Kidney glomerular epithelial cell (primary cell): Measurements from ENCODE around the gene PAFAH2.

Experiments used
- DNase-seq: peaks from one replicate; lab custom pipeline; 2025; lab: John Stamatoyannopoulos, UW

PAFAH2 gene

DNA sequence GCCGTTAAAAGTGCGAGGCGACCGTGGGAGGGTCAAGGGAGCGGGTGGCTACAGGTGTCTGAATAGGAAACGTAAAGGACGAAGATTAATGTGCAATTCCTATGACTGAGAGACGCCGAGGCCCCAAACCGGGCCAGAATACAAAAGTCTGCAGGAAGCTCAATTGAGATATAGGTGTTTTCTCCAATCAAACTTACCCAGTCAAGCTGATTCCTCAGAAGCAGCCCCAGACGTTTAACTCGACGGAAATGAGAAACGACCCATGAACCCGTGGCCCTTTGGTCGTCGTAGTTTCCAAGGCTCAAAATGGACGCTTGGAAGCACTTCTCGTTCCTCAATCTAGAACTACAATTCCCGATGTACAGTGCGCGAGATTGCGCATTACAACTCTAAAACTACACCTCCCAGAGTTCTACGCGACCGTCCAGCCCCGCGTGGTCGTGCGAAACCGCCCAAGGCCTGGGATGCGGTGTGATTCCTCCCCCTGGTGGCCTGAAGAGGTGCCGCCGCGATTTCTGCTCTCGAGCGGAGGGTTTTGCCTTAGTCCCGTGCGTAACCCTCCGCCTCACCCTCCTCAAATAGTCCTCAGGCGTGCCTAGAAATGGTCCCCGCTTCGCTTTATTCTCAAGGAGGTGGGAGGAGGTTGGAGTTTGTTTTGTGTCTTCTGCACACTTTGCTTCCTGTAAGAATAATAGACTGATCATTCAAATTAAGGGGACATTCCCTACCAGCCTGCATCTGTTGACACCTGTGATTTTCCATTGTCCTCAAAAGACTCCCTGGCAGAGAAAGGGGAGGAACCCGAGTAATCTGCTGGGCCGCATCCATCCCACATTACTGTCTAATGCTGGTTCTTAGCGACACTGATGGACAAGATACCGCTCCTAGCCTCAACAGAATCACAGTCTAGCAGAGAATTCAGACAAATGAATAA, at the start of gene PAFAH2:
PAFAH2 (minus strand) TSS at position 236 of the 934 bp plus-strand sequence. CDS start 7,247 bp downstream, outside the sequence.
- peak; percentile 98 for DNase-seq

DNA sequence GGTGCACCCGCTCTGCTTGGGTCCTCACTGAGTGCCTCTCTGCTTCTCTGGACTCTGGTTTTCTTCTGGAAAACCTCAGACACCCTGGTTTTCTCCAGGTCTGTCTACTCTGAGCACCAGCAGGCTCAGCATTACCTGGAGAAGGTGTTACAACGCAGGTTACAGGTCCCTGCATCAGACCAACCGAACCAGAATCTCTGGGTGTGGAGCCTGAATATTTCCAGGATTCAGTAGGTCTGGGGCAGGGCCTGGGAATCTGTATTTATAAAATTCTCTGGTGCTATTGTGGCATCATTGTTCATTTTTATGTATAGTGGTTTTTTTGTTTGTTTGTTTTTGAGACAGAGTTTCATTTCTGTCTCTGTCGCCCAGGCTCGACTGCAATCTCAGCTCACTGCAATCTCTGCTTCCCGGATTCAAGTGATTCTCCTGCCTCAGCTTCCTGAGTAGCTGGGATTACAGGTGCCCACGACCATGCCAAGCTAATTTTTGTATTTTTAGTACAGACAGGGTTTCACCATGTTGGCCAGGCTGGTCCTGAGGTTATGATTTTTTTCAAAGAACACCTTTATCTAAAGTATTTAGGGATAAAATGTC, 49.5 kb upstream of the PAFAH2 start:
- no peak for DNase-seq

DNA sequence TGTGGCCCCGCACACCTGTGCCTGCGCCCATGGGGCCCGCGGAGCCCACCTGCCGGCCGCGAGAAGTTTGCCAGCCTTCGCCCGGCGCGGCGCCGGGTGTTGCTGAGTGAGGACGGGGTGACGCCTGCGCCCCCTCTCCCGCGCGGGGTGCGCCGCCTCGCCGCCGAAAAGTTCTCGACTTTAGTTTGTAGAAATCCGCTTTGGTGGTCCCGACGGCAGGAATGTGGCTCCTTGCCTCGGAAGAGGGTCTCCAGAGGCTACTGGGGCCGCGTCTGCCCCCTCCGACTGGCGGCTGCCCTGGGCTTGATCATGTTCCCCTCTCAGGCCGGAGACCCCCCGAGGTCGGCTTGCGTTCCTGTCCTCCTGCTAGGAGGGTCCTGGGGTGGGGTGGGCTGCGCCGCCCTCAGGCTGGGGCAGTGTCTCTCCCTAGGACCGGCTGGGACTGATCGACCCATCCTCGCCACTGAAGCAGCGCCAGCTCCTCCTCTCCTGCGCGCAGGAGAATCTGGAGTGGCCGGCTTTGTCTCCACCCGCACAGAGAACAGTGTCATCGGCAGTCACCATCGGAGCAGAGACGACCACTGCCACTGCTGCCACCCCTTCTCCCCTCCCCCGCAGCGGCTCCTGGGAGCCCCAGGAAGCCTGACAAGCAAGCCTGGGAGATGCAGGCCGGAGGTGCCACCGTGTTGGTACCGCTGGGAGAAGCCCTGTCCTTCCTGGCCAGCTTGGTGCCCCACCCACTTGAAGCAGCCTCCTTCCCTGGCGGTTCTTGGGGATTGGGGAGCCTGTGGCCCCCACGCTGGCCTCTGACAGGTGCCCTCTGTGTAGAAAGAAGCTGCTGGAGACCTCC, 48.6 kb upstream of the PAFAH2 start:
- DNase-seq = no peak

DNA sequence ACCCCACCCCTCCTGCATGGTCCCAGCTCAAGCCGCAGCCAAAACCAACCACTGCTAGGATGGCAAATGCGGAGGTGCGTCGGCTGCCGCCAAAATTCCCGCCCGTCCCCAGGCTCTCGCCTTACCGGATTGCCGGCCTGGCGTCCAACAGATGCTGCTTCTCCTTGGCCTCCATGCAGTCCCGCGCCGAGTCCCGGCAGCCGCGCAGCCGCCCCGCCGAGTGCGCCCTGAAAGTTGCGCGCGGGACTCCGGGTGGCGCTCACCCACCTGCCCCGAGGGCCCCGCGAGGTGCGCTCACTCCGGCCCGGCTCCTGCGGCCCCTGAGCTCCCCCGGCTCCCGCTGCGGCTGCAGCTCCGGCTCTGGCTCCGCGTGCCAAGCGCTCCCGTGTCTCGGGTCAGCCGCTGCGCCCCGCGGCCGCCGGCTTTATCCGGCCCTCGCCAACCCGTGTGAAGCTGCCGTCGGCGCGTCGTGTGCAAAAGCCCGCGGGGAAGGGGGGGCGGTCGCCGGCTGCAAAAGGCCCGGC, 47.9 kb upstream of the PAFAH2 start, which contains the start of gene SLC30A2:
SLC30A2 (minus strand) TSS at position 397 of the 524 bp plus-strand sequence; CDS start at position 175, 222 bp downstream.
- DNase-seq = no peak

DNA sequence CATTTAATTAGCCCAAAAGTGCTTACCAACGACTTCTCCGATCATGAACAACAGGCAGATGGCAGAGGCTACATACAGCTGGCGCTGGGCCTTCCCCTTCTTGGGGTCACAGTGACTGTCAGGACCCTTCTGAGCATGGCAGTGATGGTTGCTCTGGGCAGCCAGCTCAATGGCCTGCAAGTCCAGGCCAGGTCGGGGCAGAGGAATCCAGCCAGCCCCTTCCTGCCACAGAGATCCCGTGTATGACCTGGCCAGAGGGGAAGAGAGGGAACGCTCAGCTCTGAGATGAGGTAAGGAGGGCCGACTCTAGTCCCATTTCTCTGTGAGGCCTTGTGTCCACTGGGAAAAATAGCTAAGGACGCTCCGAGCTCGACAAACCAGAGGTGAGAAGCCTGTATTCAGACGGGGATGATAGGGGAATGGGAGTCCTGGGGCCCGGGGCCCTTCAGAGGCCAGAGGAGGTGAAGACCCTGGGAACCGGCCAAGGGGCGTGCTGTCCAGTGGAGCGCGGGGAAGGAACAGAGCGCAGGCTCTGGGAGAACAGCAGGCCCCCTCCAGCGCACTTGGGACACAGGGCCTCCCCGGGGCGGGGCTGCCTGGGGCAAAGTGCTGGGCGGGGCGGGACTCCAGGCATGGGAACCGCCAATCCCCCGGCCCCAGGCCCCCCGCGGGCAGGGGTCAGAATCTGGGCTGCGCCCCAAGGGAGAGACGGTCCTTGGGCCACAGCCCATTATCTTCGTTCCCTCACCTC, 47.3 kb upstream of the PAFAH2 start:
- no peak for DNase-seq

DNA sequence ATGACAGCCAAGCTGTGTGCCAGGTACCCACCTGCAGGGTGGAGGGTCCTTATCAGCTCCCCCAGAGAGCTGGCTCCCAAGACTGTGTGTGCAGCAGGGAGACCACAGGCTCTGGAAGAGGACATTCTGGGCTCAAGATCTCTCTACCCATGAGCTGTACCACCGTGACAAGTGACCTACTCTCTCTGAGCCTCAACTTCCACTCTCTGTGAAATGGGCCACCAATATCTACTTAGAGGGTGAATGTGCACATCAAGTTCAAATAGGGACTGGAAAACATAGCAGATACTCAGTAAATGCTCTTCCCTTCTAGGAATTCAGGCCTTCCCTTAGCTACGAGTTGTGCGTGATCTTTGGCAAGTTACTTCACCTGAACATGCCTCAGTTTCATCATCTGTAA, 46.6 kb upstream of the PAFAH2 start:
- DNase-seq = no peak

DNA sequence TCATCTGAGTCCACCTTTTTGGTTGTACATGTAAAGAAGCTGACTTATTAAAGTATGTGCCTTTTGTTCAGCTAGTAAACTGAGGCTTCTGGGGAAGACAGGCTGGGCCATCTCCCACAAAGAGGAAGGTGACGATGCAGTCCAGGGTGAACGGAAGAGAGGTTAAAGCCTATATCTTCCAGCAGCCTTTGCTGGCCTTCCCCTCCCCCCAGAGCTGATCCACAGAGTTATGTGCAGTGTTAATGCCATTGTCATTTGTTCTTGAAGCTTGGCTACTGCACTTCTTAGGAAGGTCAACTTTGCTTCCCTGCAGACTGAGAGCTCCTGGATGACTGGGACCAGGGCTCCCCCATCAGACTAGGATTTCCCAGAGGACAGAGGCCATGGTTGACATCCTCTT, 45.9 kb upstream of the PAFAH2 start:
- no peak for DNase-seq

DNA sequence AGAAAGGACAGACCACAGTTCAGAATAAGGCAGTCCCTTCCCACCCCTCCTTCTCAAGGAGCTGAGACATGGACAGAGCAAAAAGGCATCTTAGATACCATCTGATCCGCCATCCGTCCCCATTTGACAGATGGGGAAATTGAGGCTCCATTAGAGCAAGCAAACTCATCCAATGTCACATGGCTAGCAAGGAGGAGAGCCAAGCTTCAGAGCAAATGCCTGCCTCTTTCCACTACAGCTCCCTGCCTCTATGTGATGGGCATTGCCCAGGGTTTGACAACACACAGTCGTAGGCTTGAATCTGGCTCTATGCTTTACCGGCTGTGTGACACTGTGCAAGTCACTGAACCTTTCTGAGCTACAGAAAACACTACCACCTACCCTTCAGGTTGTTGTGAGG, 44.1 kb upstream of the PAFAH2 start:
- DNase-seq = no peak

DNA sequence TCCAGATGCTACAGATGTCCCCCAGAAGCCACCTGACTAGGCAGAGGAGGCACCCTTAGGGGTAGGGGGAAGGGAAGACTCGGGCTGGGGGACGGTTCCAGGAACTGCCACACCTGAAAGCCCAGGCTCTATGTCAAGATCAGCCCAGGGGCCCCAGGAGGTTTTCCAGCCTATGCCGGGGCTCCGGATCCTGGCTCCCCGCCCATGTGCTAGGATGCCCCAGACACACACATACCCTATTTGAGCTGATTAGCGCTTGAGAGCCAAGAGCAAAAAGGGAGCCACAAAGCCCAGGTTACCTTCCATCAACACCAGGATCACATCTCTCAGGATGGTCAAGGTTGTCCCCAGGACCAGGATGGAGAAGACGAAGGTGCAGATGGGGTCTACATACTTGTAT, 43.5 kb upstream of the PAFAH2 start:
- DNase-seq = no peak

DNA sequence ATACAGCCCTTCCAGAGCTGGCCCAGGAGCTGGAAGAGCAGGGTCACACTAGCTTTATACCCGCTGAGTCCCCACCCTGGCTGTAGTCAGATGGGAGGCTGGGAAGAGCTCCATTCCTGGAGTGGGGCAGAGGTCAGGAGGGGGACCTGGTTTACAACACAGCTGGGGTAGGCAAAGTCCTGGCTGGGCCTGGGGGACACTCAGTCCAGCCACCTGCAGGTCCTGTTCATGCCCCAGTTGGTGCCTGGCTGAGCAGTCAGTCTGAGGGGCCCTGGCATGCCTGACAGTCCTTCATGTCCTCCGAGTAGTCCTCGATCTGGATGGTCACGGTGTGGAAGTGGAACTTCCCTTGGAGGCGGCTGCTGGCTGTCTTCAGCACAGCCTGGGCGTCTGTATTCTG, 41.0 kb upstream of the PAFAH2 start:
- no peak for DNase-seq

DNA sequence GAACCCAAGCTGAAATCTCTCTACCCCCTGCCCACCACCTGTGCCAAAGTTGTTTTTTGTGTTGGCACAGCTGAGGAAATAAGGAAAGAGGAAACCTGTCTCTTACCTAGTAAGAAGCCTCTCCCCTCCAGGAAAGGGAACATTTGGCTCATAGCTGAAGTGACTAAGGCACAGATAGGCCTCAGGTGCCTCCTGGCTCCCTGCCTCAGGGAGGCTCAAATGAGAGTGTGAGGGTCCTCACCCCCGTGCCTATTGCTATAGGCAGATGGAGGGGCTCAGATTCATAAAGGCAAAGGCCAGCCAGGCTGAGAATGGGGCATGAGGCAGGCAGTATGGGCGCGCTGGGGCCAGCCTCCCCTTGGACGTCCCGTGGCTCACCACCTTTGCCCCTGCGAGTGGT, 40.6 kb upstream of the PAFAH2 start:
- DNase-seq = no peak

DNA sequence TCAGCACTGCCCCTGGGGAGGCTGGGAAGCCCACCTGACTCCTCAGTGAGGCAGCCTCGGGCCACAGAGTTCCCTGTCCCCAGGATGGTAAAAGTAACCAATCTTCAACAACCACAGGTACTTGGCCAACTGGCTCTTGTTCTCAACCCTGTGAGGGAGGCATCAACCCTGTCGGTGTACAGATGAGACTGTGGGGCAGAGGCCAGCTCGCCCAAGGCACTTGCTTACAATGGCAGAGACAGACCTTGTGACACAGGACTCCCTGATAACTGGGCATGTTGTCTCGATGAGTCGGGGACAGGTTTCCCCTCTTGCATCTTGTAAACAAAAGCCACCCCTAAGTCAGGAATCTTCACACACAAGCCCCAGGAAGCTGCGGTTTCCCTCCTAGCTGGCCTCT, 40.0 kb upstream of the PAFAH2 start:
- no peak for DNase-seq

DNA sequence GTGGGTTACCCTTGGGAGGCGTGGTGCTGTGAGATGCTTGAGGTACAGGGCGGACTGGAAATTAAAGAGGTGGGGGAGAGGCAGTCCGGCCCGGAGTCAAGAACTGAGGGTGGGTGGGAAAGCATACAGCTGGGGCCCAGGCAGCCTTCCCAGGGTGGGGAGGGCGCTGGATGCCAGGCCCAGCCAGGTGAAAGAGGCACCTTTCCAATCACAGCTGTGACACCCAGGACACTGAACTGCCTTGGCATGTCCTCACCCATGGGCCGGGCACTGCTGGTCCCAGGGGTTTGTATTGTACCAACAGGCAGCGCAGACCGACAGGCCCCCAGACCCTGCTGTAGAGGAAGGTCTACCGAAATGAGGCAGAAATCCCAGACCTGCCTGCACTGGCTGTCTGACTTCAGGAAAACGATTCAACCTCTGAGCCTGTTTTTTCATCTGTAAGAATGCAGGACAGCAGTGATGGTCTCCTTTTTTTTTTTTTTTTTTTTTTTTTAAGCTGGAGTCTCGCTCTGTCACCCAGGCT, 39.0 kb upstream of the PAFAH2 start:
- DNase-seq = no peak

DNA sequence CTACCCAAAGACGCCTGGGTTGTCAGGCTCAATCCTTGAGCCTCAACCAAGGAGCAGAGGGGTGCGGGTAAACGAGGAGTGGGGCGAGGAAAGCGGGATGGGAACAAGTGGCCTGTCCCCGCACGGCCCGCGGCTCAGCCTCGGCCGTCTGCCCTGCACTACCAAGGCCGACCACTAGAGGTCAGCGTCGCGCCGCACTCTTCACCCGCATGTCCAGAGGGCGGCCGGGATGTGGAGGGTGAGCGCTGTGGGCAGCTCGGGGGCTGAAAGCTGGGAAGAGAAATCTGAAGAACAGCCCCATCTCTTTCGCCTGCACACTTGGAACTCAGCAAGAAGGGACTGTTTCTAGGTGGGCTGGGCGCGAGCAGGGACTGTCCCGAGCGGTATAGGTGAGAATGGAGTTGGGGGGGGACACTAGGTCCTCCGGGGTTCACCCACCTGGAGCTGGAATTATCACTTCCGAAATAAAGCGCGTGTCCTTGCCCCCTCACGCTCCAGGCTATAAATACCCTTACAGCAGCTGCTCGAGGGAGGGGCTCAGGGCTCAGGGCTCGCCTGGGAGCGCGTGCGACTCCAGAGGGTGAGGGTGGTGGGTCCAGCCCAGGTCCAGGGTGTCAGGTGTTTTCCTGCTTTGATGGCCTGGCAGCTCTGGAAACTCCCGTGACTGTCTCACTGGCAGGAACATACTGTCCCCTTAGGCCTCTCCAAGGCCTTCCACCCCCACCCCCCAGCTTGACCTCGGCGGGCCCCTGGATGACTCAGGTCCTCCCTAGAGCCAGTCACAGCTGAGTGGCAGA, 38.3 kb upstream of the PAFAH2 start:
- DNase-seq = peak; percentile 69

DNA sequence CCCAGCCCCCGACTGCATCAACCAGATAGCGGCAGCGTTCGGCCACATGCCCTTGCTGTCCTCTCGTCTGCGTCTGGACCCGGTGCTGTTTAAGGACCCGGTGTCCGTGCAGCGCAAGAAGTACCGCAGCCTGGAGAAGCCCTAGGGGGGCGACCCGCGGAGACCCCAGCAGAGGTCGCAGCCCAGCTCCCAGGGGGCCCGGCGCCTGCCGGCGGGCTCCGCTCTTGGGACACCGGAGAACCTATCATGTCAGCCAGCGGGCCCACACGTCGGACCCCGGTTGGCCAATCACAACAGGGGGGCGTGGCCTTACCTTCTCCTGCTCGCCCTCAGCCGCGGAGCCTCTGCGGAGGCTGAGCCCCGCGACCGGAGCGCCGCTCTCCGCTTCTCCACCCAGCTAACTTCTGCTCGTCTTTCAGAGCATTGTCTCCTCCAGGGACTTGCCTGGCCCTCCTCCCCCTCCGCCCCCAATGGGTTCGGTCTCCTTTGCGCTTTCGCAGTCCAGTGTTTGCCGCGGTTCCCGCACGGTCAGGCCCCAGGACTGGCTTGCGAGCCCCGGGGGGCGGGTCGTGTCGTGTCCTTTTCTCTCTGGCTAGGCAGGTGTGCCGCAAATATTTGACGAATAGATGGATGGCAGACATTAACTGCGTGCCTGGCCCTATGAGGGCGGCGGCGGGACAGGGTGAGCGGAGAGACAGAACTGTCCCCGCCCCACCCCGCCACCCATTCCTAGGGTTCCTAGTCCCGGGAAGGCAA, 37.5 kb upstream of the PAFAH2 start:
- peak; percentile 71 for DNase-seq

DNA sequence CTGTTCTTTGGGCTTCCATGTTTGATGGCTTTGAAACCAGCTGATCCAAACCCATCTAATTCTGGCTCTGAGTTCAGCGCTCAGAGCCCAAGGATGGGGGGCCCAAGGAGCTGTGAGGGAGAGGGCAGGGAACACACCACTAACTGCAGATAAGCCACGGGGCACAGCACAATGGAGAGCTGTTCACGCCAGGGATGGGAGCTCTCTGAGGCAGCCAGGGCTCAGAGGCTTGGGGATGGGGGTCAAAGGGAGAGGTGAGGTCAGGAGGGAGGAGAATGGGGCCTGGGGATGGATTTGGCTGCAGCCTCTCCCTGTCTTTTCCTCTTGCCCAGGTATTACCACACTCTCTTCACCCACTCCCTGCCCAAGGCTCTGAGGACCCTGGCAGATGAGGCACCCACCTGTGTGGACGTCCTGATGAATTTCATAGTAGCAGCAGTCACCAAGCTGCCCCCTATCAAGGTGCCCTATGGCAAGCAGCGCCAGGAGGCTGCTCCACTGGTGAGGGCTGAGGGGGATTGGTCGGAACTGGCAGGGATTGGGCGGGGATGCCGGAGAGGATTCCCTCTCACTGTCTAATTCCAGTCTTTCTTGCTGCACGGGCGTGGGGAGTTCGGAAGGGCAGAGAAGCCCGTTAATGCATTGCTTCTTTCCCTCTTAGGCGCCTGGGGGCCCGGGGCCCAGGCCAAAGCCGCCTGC, 36.8 kb upstream of the PAFAH2 start:
- no peak for DNase-seq

DNA sequence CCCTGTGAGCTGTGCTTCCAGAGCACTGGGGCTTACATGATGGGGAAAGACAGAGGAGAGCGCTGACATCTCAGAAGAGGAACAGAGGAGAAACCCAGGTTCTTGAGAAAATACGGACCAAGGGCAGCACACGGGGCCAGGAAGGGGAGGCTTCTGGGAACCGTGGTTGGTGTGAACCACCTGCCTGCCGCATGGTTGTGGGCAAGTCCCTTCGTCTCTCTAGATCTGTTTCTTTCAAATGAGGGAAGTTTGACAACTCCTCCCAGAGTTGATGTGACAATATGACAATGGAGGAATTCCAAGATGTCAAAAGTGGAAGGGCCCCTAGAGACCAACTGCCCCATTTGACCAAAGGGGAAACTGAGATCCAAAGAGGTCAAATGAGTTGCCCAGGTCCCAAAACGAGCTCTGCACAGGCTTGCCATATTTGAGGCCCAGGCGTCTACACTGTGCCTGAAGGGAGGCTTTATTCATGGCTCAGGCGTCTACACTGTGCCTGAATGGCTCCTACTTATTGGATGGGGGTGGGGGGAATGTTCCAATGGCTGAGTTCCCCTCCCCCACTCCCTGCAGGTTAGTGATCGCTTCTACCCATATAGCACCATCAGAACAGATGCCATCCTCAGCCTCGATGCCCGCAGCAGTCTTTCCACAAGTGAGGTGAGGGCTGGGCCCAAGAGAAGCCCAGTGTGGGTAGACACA, 34.9 kb upstream of the PAFAH2 start:
- DNase-seq = no peak

DNA sequence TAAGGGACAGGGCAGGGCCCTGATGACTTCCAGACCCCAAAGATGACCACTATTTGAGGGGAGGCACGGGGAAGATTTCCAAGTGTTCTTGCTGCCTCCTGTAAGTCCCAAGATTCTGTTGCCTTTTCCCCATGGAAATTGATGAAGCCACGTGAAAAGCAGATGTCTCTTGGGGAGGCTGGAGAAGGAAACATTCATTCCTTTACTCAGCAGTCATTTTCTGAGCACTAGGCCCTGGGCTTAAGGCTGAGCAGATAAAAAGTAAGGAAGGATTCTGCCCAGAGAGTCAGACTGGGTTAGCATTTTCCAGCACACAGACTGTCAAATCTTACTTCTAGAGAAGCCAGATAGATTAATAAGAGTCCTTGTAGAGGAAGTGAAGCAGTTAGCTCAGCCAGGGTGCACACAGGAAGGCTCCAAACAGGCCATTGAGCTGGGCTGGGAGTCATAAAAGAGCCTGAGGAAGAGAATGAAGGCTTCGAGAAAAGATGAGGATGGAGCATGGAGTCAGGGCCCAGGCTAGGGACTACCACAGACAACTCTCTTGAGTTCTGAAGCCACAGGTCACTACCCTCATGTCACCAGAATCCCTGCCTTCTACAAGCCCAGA, 33.9 kb upstream of the PAFAH2 start:
- no peak for DNase-seq
